ENCODE measurements around the gene GNA12. TPM values are rescaled to one million over a fixed set of nuclear protein-coding genes. Genes with fewer than 3 reads are reported as not detected.
A peak's percentile ranks its signal among the peaks of the same experiment; 100 is the strongest.

Gene GNA12
- total and polyA plus RNA-seq, 9 of the 15 experiments (the other 6 are each of a cell fraction or from before 2014, with no cell fraction given), result 0.65 to 32.7 (median 9.6) TPM

DNA sequence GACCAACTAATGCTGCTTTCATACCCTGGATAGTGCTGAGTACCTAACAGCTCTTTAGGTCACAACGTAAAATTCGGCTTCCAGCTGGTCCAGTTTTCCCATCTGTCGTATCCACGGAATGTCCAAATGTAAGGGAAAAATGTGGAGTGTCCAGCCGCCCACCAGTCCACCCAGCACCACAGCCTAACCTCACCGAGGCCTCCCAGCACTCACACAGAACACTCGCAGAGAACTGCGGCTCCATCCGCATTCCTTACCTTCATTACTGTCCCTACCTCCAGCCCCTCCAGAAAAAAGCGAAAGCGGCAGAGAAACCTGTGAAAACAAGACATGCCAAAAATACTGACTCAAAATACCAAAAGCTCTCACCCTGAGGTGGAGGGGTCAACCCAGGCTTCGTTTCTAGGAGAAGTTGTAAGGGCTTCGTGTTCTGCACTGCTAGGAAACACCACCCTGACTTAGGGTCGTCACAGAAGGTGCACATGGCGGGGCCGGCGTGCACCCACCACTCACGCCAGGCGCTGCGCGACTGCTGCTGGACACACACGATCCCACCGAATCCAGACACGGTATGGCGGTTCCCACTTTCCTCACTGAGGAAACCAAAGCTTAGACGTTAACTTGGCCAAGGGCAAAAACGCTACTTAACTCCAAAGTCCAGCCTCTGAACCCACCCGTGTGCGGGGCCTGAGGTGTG lies 82.2 kb downstream of the GNA12 start:
- FAIRE-seq (no peak), ATAC-seq (no peak), DNase-seq (ENCODE audit: extremely low read depth in 1 of 4, low spot score in 3 of 4) (no peak)
- H3K27ac ChIP-seq (ENCODE audit: extremely low read depth, low read depth, low read length), result no peak overlapping the region
- H3K4me3 ChIP-seq, result no peak overlapping the region
- no peaks in the 10 kb centered on the region for H3K9me3 ChIP-seq (replicated peaks; ENCODE audit: control insufficient read depth, insufficient read depth, low read depth, low read length)
- H2AFZ ChIP-seq (ENCODE audit: low read depth, low read length), result no peak overlapping the region
- no peaks in the 10 kb centered on the region for H3K9me1 ChIP-seq (ENCODE audit: control insufficient read depth, insufficient read depth, low read length)
- 87% methylated on average over 27 of the region's 29 CpGs for WGBS (ENCODE audit: insufficient coverage, low coverage, missing lambda C conversion rate)
- no peak overlapping the region for H3K4me2 ChIP-seq (ENCODE audit: insufficient read depth, low read length)
- CTCF ChIA-PET (ENCODE audit: low intra/inter-chr PET ratio), result no interaction called here
- POLR2A ChIA-PET, result interaction anchor here (0.6 to 2.3 kb wide), 2 partner anchors 9 to 27 kb away, joined by 3 to 10 read pairs; no protein-coding TSS in a partner anchor
- peaks cover 16% of the 10 kb centered on the region; the same call in 2 of the 3 replicates for H3K79me2 ChIP-seq (ENCODE audit: control insufficient read depth, insufficient read depth, low read length)
- H3K4me1 ChIP-seq (replicated peaks in 1 of 2; ENCODE audit: control insufficient read depth in 2 of 2, insufficient read depth in 2 of 2, low read length in 2 of 2), result peaks cover 32 to 52% of the 10 kb centered on the region in 2 experiments
- peak overlapping the region in 1 of 2 experiments; percentile 56; a peak in 1 of 4 replicates for H3K9ac ChIP-seq (ENCODE audit: insufficient read depth in 1 of 2, low read depth in 2 of 2, low read length in 2 of 2)
- in situ Hi-C loops (cut with MboI), result no loop called here
- 0 out of 2 replicates have a peak, but pooled peaks cover 3% of the 10 kb centered on the region for H4K20me1 ChIP-seq (replicated peaks; ENCODE audit: control insufficient read depth, insufficient read depth, low read length)
- BruUV-seq (replicated peaks), result no TSS peak
- intact Hi-C loops (cut with micrococcal nuclease), result no loop called here
- no peaks in the 10 kb centered on the region for H3K27me3 ChIP-seq (ENCODE audit: control insufficient read depth in 2 of 2, insufficient read depth in 2 of 2, low read length in 2 of 2)
- no peaks in the 10 kb centered on the region for H3K36me3 ChIP-seq (ENCODE audit: control insufficient read depth, insufficient read depth, low read length)
- TF ChIP-seq U2AF1 (optimal IDR thresholded peaks at IDR 0.05; ENCODE audit: low read depth, low read length) (no peak), PHF21A (IDR thresholded peaks at IDR 0.05; ENCODE audit: borderline replicate concordance, low read depth) (no peak), WHSC1 (IDR thresholded peaks at IDR 0.05; ENCODE audit: low read length) (no peak), TCF7L2 (IDR thresholded peaks at IDR 0.05; ENCODE audit: low read depth, low read length) (no peak), ZNF282 (CRISPR knock-in tag; IDR thresholded peaks at IDR 0.05) (no peak), CBX3 (IDR thresholded peaks at IDR 0.05; ENCODE audit: borderline replicate concordance in 1 of 2, low read length in 2 of 2) (no peak), RFX1 (IDR thresholded peaks at IDR 0.05) (no peak), TEAD1 (CRISPR knock-in tag; IDR thresholded peaks at IDR 0.05) (no peak), NUFIP1 (IDR thresholded peaks at IDR 0.05; ENCODE audit: partially characterized antibody) (no peak)
- TF ChIP-seq, protein P1, sequence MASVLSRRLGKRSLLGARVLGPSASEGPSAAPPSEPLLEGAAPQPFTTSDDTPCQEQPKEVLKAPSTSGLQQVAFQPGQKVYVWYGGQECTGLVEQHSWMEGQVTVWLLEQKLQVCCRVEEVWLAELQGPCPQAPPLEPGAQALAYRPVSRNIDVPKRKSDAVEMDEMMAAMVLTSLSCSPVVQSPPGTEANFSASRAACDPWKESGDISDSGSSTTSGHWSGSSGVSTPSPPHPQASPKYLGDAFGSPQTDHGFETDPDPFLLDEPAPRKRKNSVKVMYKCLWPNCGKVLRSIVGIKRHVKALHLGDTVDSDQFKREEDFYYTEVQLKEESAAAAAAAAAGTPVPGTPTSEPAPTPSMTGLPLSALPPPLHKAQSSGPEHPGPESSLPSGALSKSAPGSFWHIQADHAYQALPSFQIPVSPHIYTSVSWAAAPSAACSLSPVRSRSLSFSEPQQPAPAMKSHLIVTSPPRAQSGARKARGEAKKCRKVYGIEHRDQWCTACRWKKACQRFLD (CRISPR knock-in tag; IDR thresholded peaks at IDR 0.05), result no peak
- TF ChIP-seq, protein P2, sequence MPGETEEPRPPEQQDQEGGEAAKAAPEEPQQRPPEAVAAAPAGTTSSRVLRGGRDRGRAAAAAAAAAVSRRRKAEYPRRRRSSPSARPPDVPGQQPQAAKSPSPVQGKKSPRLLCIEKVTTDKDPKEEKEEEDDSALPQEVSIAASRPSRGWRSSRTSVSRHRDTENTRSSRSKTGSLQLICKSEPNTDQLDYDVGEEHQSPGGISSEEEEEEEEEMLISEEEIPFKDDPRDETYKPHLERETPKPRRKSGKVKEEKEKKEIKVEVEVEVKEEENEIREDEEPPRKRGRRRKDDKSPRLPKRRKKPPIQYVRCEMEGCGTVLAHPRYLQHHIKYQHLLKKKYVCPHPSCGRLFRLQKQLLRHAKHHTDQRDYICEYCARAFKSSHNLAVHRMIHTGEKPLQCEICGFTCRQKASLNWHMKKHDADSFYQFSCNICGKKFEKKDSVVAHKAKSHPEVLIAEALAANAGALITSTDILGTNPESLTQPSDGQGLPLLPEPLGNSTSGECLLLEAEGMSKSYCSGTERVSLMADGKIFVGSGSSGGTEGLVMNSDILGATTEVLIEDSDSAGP (CRISPR knock-in tag; IDR thresholded peaks at IDR 0.05), result no peak
- TF ChIP-seq, protein P3, sequence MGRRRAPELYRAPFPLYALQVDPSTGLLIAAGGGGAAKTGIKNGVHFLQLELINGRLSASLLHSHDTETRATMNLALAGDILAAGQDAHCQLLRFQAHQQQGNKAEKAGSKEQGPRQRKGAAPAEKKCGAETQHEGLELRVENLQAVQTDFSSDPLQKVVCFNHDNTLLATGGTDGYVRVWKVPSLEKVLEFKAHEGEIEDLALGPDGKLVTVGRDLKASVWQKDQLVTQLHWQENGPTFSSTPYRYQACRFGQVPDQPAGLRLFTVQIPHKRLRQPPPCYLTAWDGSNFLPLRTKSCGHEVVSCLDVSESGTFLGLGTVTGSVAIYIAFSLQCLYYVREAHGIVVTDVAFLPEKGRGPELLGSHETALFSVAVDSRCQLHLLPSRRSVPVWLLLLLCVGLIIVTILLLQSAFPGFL (CRISPR knock-in tag; IDR thresholded peaks at IDR 0.05), result no peak
- TF ChIP-seq, protein P4, sequence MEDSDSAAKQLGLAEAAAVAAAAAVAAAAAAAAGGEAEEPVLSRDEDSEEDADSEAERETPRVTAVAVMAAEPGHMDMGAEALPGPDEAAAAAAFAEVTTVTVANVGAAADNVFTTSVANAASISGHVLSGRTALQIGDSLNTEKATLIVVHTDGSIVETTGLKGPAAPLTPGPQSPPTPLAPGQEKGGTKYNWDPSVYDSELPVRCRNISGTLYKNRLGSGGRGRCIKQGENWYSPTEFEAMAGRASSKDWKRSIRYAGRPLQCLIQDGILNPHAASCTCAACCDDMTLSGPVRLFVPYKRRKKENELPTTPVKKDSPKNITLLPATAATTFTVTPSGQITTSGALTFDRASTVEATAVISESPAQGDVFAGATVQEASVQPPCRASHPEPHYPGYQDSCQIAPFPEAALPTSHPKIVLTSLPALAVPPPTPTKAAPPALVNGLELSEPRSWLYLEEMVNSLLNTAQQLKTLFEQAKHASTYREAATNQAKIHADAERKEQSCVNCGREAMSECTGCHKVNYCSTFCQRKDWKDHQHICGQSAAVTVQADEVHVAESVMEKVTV (CRISPR knock-in tag; IDR thresholded peaks at IDR 0.05), result no peak

Measured in K562 (cell line).